SIG-M5 (cell line): ENCODE data around the gene SSNA1.

Experiments
- DNase-seq: peaks from one replicate; lab custom pipeline; 2025; lab: John Stamatoyannopoulos, UW

SSNA1 gene

DNA sequence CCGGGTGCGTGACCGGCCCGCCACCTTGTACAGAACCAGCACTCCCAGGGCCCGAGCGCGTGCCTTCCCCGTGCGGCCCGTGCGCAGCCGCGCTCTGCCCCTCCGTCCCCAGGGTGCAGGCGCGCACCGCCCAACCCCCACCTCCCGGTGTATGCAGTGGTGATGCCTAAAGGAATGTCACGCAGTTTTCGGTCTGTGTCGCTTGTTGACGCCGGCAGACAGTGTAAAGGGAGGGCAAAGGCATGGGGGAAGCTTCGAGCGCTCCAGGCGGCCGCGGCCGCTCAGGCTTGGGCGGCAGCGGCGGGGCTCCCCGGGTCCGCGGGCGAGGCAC is 19.9 kb upstream of the SSNA1 start:
- no peak for DNase-seq

DNA sequence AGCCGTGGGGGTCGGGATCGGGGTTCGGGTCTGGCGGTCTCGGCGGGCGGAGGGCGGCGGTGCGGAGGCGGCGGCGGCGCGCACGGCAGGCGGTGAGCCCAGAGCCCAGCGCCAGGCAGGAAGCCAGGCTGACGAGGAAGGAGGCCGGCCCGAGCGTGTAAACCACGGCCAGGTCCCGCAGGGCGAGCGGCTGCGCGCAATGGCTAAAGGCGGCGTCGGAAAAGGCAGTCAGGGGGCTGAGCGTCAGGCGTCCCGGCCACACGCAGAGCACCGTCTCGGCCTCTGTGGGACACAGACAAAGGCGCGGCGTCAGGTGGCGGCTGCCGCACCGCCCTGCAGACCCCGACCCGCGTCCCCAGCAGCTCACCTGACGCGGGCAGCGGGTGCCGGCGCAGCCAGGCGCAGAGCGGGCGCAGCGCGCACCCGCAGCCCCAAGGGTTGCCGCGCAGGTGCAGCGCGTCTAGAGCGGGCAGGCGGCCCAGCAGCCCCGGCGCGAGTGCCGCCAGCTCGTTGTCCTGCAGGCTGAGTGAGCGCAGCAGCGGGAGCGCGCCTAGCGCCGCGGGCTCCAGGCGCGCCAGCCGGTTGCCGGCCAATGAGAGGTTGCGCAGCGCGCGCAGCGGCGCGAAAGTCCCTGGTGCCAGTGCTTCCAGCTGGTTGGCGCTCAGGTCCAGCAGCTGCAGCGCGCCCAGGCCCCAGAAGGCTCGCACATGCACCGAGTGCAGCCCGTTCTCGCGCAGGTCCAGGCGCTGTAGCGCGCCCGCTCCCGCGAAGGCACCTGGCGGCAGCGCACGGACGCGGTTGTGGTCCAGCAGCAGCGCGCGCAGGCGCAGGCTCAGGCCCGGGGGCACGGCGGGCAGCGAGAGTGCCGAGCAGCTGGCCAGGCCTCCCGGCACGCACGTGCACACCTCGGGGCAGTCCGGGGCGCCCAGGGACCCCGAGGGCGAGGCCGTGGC is 19.3 kb upstream of the SSNA1 start:
- DNase-seq = no peak

DNA sequence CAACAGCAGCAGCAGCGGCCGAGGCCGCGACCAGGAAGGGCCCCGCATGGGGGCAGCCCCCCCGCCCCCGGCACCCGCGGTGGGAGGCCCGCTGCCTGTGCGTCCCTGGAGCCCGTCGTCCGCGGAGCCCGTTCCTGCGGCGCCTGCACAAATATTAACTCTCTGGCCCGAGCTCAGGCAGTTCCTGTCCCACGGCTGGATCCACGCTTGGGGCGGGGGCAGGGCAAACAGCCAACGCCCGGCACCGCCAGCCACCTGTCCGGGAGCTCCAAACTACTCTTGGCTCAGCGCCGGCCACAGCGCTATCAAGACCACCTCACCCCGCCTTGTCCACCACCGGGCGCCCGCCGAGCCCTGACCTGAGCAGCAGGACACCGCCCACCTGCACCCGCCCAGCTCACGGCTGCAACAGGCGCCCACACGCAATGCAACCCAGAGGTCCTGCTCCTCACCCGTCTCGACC is 18.5 kb upstream of the SSNA1 start, which contains the start of gene LRRC26:
Gene LRRC26 (minus strand): TSS at position 156 of the 463 bp plus-strand sequence. CDS start 108 bp downstream, at position 48.
- DNase-seq = no peak

DNA sequence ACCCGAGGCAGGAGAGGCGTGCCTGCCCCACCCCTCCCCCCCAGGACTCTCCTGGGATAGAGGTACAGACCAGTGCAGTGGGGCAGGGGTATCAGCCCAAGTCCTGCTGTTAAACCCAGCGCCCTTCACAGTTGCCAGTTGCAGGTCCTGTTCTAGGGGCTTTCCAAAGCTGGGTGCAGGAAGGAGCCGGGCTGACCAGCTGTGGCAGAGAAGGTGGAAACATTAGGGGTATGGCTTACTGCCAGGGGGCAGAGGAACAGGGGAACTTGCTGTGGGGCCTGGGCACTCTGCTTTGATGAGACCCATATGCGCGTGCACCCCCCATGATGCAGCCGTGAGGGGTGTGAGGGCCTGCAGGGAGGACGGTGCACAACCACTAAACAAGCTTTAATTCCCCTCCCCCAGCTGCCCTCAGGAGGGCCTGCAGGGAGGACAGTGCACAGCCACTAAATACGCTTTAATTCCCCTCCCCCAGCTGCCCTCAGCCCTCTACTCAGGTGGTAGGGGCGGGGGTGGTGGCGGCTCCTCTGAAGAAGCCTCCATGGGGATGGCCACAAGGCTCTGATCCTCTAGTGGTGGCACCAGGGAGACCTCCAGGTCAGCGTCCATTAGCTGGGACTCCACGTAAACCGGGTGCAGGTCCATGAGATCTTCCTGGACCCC is 17.9 kb upstream of the SSNA1 start:
- no peak for DNase-seq

DNA sequence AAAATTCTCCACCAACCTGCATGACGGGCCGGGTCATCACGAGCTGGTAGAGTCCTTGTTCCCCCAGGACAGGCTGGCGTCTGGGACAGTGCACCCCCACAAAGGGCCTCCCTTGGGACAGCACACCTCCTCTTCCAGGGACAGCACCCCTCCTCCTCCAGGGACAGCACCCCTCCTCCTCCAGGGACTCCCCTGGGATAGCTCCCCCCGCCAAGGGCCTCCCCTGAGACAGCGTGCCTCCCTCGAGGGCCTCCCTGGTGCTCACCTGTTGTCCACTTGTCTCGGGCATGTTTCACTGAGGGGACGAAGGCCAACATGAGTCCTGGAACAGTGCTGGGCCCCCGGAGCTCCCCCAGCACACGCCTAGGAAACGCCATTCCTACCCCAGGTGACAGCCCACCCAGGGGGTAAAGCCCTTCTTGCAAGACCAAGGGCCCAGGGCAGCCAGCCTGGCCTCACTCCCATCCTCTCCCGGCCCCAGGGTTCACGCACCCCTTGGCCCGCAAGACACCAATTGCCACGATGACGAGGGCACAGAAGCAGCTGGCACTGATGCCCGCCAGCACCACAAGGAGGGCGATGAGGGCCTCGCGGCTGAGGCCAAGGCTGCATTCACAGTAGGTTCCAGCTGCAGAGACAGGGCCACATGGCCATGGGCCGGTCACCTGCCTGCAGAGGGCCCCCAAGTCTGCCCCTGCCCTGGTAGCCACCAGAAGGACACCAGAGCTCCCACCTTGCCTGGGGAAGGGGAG is 17.2 kb upstream of the SSNA1 start:
- no peak for DNase-seq

DNA sequence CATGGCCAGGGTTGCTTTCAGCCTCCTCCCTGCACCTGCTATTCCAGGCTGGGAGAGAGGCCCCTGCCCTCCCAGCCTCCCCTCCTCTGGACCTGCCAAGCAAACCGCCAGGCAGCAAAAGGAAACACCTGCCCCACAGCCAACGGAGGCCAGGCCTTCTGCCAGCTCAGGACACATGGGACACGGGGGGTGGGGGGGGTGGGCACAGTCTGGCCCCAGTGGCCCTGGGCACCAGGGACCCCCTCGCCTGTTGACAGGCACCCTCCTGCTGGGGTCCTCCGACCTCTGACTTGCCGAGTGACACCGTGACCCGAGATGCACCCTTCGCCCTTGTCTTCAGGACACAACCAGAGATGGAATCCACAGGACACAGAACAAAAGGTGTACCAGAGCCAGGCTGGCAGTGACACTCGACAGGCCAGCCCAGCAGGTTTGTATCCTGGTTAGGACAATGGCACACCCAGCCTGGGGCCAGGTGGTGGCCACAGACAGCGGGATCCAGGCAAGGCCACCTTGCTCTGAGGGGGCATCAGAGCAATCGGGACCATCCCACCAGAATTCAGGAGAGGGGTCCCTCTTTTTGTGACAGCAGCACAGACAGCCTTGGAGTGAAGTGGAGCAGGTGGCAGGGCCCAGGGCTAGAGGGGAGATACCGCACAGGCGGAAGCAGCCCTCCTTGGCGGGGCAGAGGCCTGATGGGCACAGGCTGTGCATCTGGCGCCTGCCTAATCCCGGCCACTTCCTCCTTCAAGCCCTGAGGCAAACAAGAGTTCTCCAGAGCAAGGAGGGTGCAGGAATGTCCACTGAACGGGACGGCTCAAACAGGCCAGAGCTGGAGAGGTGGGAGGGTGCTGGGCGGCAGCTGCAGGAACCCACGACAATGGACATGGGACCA is 15.3 kb upstream of the SSNA1 start:
- no peak for DNase-seq

DNA sequence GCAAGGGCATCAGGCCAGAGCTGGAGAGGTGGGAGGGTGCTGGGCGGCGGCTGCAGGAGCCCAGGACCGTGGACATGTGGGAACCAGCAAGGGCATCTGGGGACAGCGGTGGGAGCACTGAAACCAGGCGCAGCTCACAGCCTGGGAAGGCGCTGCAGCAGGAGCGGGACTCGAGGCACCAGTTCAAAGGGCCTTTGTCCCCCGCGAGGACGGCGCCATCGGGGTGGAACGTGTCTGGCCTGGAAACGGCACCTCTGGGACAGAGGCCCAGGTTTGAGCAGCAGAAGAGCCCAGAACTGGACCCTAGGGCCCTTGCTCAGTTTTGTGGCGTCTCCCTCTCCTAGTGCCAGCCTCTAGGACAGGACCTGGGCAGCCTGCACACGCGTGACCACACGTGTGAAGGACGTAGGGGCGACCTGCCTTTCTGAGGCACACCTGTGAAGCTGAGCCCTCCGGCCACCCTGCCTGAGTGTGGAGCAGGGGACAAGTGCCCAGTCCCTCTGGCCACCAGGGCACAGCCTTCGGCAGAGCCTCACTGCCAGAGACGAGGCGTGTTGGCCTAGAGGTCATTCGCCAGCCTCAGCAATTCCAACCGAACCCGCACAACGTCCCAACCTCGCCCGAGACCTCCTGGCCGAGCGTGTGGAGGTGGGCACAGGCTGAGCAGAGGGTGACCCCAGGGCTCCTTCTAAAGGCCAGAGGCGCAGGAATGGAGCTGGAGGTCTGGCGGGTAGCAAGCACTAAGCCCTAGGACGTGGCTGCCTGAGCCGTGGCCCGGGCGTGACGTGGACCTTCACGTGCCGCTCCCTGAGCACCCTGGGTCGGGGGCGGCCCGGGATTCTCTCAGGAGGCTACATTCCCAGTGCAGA is 14.4 kb upstream of the SSNA1 start:
- DNase-seq = no peak

DNA sequence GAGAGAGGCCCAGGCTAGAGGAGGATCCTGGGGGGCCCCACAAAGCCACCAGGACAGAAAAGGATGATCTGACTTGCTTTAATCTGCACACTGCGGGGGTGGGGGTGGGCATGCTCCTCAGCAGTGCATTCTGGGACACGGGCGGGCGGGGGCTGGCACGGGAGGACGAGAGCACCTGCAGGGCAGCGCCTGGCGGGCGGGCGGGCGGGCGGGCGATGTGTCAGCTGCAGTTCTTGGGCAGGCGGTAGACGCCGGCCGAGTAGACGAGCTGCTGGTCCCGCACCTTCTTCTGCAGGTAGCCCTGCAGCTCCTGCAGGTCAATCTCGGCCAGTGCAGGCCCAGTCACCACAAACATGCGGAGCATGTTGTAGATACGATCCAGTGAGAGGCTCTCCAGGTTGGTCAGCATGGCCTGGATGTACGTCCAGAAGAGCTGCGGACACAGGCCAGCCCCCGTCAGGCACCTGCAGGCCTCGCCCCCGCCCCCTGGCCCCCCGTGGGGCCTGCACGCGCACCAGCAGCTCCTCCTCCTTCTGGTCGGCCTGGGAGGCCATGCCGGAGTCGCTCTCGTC is 13.7 kb upstream of the SSNA1 start:
- no peak for DNase-seq

DNA sequence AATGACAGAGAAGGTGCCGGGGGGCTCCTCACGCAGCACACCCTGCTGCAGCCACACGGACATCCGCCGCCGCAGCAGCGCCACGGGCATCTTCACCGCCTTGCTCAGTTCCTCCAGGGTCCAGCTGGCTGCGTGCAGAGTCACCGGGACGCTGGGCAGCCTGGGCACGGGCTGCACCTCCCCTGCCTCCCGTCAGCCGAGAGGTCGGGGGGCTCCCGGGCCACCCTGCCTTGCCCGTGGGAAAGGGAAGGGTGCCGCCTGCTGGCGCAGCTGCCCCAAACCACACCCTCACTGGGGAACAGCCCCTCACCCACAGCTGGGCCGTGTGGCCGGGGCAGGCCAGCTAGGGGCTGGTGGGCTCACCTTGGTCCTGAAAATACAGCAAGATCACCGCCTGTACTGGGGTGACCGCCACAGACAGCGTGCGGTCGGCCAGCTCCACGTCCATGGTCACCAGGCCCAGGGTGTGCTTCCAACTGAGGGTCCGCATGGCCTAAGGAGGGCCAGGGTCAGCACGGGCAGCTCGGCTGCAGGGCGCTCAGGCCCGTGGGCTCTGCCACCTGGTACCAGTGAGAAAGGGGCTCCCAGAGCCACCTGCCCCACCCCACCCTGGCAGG is 13.0 kb upstream of the SSNA1 start:
- DNase-seq = no peak

DNA sequence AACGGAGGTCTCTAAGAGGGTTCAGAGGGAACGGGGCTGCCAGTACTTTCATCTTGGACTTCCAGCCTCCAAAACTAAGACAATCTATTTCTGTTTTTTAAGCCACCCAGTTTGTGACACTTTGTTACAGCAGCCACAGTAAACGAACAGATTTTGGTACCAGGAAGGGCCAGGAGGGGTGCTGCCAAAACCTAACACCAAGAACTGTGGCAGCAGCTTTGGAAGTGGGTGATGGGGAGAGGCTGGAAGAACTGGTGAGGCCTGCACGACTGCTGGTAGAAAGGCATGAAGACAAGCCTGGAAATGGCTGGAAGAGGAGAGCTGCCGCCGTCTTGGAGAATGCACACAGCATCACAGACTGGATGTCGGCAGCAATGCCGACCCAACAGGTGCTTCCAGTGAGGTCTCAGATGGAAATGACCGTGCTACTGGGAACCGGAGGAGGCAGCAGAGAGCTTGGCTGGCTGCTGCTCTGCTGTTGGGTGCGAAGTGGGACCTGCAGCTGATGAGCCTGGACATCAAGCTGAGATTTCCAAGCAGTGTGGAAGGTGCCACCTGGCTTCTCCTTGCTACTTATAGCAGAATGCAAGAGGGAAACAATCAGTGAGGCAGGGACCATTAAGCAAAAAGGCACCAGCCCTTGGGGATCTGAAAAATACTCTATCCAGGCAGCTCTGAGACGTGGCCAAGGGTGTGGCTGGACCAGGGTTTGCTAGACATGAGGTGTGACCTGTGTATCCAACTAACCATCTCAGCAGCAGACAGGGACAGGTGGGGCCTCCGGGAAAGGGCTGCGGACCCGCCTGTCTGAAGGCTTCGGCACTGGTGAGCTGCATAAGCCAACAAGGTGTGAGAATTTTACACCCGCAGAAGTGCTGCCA is 11.9 kb upstream of the SSNA1 start:
- no peak for DNase-seq

DNA sequence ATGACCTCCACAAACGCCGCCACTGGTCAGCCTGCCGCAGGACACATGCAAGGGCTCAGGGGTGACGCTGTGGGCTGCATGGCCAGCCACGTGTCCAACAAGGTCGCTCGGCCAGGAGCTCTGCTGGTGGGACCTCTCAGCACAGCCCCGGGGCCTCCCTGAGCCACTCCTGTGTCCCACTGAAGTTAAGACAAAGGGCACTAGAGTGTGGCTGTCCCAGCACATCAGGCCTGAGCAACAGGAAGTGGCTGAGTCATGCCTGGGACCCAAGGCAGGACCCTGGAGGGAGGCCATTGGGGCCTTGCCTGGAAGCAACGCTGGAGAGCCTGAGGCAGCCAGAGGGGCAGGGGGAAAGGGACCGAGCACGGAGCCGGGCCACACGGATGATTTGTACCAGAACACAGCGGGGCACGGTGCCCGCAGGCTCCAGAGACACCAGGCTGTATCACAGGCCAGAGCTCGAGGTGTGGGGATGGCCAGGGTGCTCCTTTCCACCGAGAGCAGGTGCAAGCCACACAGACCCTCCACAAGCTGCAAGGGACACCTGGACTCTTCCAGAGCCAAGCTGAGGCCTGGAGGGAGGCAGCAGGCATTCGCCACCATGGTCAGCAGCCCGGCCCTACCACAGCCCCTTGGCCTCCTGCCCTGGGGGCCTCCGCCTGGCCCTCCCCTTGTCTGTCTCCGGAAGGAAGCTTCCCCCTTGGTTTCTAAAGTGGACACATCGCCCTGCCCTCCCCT is 10.1 kb upstream of the SSNA1 start:
- no peak for DNase-seq

DNA sequence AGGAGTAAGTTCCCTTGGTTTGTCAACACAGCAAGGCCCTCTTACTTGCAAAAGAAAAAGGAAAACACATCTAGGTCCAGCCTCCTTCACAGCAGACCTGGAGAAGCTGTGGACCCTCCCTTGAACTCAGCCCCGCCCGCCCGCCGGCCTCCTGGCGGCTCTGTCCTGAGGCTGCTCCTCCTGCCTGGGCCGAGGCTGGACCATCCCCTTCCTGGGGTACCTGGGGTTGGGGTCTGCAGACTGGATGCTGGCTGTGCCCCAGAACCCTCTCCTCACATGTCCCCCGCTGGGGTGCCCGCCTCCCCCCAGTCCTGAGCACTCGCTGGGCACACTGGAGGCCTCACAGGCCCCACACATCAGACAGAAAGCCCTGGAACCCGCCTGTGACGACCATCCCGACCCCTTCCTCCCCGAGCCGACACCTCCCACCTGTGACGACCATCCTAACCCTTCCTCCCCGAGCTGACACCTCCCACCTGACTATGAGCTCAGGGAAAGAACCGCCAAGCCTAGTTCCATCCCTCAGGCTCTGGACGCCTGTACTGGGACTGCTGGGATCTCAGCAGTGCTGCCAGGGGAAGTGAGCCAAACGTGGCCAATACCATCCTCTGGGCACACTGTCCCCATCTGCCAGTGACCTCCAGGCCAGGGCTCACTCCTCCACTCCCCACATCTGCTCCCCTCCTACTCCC is 9.4 kb upstream of the SSNA1 start:
- DNase-seq = no peak

DNA sequence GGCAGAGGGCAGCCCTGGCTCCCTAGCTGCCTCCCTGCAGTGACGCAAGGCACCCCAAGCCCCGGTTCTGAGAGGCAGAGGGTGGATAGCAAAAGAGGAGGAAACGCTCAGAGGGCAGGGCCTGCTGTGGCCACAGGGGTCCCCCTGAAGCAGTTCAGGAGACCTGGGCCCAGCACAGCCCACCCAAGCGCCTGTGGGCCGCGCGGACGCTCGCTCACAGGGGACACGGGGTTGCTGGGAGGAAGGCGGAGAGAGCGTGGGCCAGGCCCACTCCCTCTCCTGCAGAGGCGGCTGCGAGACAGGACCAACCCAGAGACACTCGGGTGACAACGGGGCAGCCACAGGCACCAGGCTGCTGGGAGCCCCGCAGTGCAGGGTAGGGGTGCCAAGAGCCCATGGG is 8.7 kb upstream of the SSNA1 start:
- no peak for DNase-seq

DNA sequence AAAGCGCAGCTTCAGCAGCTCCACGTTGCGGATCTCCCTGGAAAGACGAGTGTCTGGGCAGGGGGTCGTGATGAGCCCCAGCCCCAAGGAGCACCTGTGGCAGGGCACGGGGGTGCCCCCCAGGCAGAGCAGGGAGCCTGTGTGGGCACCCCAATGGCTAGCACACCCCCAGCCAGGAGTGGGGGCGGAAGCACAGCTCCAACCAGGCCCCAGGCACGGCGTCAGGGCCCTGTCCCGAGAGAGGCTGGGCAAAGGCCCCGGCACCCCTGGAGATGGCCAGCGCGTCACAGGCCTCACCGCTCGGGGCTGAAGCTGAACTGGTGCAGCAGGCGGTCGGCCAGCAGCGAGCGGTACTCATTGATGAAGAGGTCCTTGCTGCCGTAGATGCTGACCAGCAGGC is 8.0 kb upstream of the SSNA1 start:
- DNase-seq = no peak

DNA sequence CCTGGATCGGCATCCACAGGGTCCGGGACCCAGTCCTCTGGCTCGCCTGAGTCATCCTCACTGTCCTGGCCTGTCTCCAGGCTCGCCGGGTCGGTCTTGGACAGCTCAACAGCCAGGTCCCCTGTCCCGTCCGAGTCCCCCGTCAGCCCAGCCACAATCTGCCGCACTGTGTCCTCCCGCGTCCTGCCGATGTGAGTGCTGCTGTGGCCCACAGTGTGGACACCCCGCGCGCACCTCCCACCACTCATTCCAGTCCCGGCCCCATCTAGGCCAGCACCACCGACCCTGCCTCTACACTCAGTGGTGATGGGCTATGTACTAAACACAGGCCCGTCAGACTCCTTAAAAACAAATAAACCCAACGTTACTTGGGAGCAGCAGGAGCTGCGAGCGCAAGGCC is 6.8 kb upstream of the SSNA1 start:
- no peak for DNase-seq

DNA sequence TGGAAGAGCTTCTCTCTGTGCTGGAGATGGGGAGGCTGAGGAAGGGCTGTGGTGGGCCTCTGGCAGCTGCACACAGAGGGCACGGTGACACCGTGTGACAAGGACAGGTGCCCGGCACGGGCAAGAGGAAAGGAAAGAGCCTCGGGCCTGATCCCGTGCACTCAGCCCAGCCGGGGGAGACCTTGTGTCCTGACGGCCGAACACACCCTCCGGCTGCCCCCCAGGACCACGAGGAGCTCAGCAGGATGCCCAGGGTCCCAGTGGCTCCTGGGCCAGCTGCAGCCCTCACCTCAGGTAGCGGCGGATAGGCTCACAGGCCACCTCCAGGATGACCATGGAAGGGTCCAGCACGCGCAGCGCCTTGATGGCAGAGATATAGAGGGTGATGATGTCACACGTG is 5.6 kb upstream of the SSNA1 start:
- no peak for DNase-seq

DNA sequence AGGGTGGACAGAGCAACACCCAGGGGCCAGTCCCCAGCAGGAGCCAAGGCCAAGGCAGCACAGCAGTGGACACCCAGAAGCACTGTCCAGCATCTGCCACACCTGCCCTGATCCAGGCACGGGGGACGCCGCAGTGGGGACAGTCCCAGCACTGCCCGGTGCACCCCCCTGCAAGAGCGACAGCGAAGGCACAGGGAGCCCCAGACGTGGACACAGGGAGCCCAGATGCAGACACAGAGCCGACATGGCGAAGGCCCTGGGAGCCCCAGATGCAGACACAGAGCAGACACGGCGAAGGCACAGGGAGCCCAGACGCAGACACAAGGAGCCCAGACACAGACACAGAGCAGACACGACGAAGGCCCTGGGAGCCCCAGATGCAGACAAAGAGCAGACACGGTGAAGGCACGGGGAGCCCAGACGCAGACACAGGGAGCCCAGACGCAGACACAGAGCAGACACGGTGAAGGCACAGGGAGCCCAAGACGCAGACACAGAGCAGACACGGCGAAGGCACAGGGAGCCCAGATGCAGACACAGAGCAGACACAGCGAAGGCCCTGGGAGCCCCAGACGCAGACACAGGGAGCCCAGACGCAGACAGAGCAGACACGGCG is 4.4 kb upstream of the SSNA1 start:
- no peak for DNase-seq
